Spleen (tissue), 11 donors: Measurements from ENCODE around the gene ICE2. TPM values are rescaled to one million over a fixed set of nuclear protein-coding genes. Genes with fewer than 3 reads are reported as not detected.

Source experiments
- DNase-seq: peaks from one replicate; pipeline ENCODE4 v3.0.0-alpha.2; 2020
- H3K27ac ChIP-seq, 8 donors: fragments of 200-600 bp; sonication (generic) in 7 of 8; 1 replicate in 4 of 8; 2 replicates in 4 of 8; pipeline versions ENCODE4 v1.5.0 to v1.8.0; 2016 to 2021; ENCODE audit warnings: inconsistent platforms in 4 of 8, mild to moderate bottlenecking in 4 of 8, moderate library complexity in 1 of 8
- H3K27me3 ChIP-seq, 7 donors: fragments of 200-600 bp; sonication (generic) in 6 of 7; replicated peaks in 1 of 7; 1 replicate in 4 of 7; 2 replicates in 3 of 7; pipeline versions ENCODE4 v1.5.0 to v1.8.0; 2016 to 2021; ENCODE audit warnings: inconsistent platforms in 3 of 7, mild to moderate bottlenecking in 1 of 7
- H3K36me3 ChIP-seq, 6 donors: fragments of 200-600 bp; sonication (generic) in 5 of 6; 1 replicate in 4 of 6; 2 replicates in 2 of 6; pipeline versions ENCODE4 v1.5.0 to v1.8.0; 2016 to 2021; ENCODE audit warnings: inconsistent platforms in 2 of 6
- H3K4me1 ChIP-seq, 6 donors: fragments of 200-600 bp; sonication (generic) in 5 of 6; 1 replicate in 3 of 6; 2 replicates in 3 of 6; pipeline versions ENCODE4 v1.5.0 to v1.8.0; 2016 to 2021; ENCODE audit warnings: inconsistent platforms in 3 of 6
- H3K4me3 ChIP-seq, 8 donors: fragments of 200-600 bp; sonication (generic) in 7 of 8; 1 replicate in 4 of 8; 2 replicates in 4 of 8; pipeline versions ENCODE4 v1.5.0 to v1.8.0; 2016 to 2021; ENCODE audit warnings: inconsistent platforms in 4 of 8, mild to moderate bottlenecking in 4 of 8, moderate library complexity in 2 of 8
- H3K9me3 ChIP-seq, 8 donors: fragments of 200-600 bp; sonication (generic) in 7 of 8; 1 replicate in 4 of 8; 2 replicates in 4 of 8; pipeline versions ENCODE4 v1.5.0 to v1.8.0; 2016 to 2021; ENCODE audit warnings: inconsistent platforms in 4 of 8
- CTCF ChIP-seq, 11 experiments: fragments of 200-600 bp in 7 of 11; fragments of 450-650 bp in 4 of 11; sonication (generic) in 4 of 11; IDR thresholded peaks in 8 of 11; conservative IDR thresholded peaks in 3 of 11; 1 replicate in 7 of 11; 2 replicates in 4 of 11; pipeline versions ENCODE4 v1.4.0 to v1.8.0; 2016 to 2021; ENCODE audit warnings: antibody characterized with exemption in 11 of 11, inconsistent platforms in 4 of 11, mild to moderate bottlenecking in 1 of 11
- POLR2A ChIP-seq, 3 donors: fragments of 450-650 bp; IDR thresholded peaks; one replicate each; pipeline ENCODE4 v1.5.1; 2017; ENCODE audit warnings: antibody characterized with exemption in 3 of 3, mild to moderate bottlenecking in 1 of 3
- POLR2AphosphoS5 ChIP-seq, 3 donors: sonication (generic); formaldehyde crosslinking; IDR thresholded peaks; one replicate each; pipeline ENCODE4 v1.5.1; 2017; ENCODE audit warnings: antibody characterized with exemption in 3 of 3
- WGBS, 5 donors: extraction: QIAGEN DNeasy Blood & Tissue Kit in 3 of 5; methylation state at CpG; one replicate each; pipeline versions ENCODE4 v1.1.5 to v1.1.7; 2013 to 2018; 5-methylcytosine and 5-hydroxymethylcytosine counted together
- intact Hi-C: fragments of 100-400 bp; cut with DNase I; formaldehyde crosslinking; loops from one replicate; pipeline ENCODE4 v1.15.0; 2023; ENCODE audit warnings: low total_unique reads
- polyA plus RNA-seq, 3 donors: library from polyadenylated mRNA; stranded (reverse); fragments of 200-250 nt; gene quantifications; one replicate each; pipeline ENCODE4 v1.2.1, GENCODE V29; 2013
- total RNA-seq, 7 donors: library from RNA; depleted of rRNA in 3 of 7; stranded (reverse); fragments of >200 nt in 3 of 7; fragmentation: NEBNext Ultra II Directional in 4 of 7; extraction: Animal tissue kit (Norgen Biotek cat#: 25700) in 4 of 7; gene quantifications; one replicate each; pipeline versions ENCODE4 v1.1.0 to v1.2.1, GENCODE V29; 2016 to 2021
- donor health status: healthy with polysubstance abuse.
- donor health status: DM: no; HTN: no; CAD: no; lungs with moderate emphysema.
- donor health status: DM: no; HTN: no; CAD: no.
- donor health status: Bipolar disorder and iron deficiency.
- donor health status: healthy.
- donor health status: DM: no; HTN: no; CAD: no.
- donor health status: DM: yes; HTN: yes; CAD: no.

Gene ICE2
- total and polyA plus RNA-seq, 10 donors, result 15.8 to 66.4 (median 46.9) TPM

- Histone ChIP-seq H3K4me3 (no peak overlapping the region), H3K36me3 (peaks cover 0 to 66% (median 23%) of the 10 kb centered on the region in 6 donors), H3K9me3 (no peaks in the 10 kb centered on the region), H3K27ac (no peak overlapping the region), H3K27me3 (no peaks in the 10 kb centered on the region), H3K4me1 (peaks cover 0 to 26% (median 3%) of the 10 kb centered on the region in 6 donors)
- DNase-seq, result no peak
- TF ChIP-seq POLR2A (IDR thresholded peaks at IDR 0.05) (no peak), POLR2AphosphoS5 (IDR thresholded peaks at IDR 0.05) (no peak), CTCF (IDR thresholded peaks at IDR 0.05 in 8 of 11, conservative IDR thresholded peaks at IDR 0.05 in 3 of 11) (no peak)
- intact Hi-C loops, result no loop called here
- WGBS, 5 donors, result 93 to 96% (median 95%) methylated on average over 12 of the region's 12 CpGs
Observed at GRCh38 chr15:60514261-60514881, 35.4 kb upstream of the ICE2 start.

DNA sequence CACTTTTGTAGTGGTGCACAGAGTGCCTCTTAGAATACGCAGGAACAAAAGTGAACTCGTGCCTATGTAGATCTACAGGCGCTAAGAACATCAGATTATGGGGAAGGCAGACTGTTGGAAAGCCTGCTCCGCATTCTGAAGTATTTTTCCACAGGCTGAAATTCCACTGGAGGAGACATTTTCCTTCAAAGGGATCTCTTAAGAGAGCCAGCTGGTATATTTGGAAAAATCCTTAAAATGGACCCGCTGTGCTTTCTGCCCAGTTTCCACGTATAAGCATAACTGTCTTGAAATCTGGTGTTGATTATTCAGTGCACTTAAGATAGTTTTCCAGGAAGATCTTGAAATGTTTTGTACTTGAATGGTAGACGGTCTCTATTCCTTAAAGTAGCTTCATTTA is 34.7 kb upstream of the ICE2 start:
- H3K27me3 ChIP-seq, result no peaks in the 10 kb centered on the region
- peaks cover 0 to 27% (median 4%) of the 10 kb centered on the region in 6 donors for H3K4me1 ChIP-seq
- no peak overlapping the region for H3K27ac ChIP-seq
- H3K36me3 ChIP-seq, result peaks cover 0 to 61% (median 23%) of the 10 kb centered on the region in 6 donors
- intact Hi-C loops, result no loop called here
- WGBS, 5 donors, result 95 to 98% (median 96%) methylated on average over 7 of the region's 7 CpGs
- no peak overlapping the region for H3K4me3 ChIP-seq
- H3K9me3 ChIP-seq, result no peaks in the 10 kb centered on the region
- no peak for DNase-seq
- TF ChIP-seq POLR2AphosphoS5 (IDR thresholded peaks at IDR 0.05) (no peak), POLR2A (IDR thresholded peaks at IDR 0.05) (no peak), CTCF (IDR thresholded peaks at IDR 0.05 in 8 of 11, conservative IDR thresholded peaks at IDR 0.05 in 3 of 11) (no peak)

DNA sequence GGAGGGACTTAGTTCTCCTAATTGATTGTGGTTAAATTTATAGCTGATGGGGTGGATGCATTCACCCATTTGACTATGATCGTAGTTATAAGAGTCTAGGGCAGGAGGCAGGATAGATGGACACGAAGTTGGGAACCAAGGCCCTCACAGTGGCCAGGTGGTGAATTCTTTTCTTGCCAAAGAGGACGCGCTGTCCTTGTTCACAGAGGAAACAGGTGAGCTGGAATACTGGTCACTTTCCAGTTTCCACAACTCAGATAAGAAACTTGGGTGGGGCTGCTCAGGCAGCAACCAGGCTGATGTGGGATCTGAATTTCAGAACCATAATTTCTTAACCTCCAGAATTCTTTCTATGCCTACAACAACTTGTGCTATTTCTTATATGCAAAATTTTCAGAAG is 34.0 kb upstream of the ICE2 start:
- H3K4me1 ChIP-seq, result peaks cover 0 to 35% (median 6%) of the 10 kb centered on the region in 6 donors
- peaks cover 0 to 55% (median 23%) of the 10 kb centered on the region in 6 donors for H3K36me3 ChIP-seq
- H3K9me3 ChIP-seq, result no peaks in the 10 kb centered on the region
- WGBS, 5 donors, result 80 to 92% (median 85%) methylated on average over 4 of the region's 4 CpGs
- H3K4me3 ChIP-seq, result no peak overlapping the region
- no peak for DNase-seq
- intact Hi-C loops, result no loop called here
- H3K27me3 ChIP-seq, result no peaks in the 10 kb centered on the region
- H3K27ac ChIP-seq, result no peak overlapping the region
- no peak for TF ChIP-seq POLR2A (IDR thresholded peaks at IDR 0.05)

GRCh38 chr15:60511351-60512031 is 32.5 kb upstream of the ICE2 start:
- intact Hi-C loops, result no loop called here
- H3K9me3 ChIP-seq, result no peaks in the 10 kb centered on the region
- no peak for DNase-seq
- H3K4me1 ChIP-seq, result peaks cover 0 to 43% (median 14%) of the 10 kb centered on the region in 6 donors
- H3K36me3 ChIP-seq, result peaks cover 0 to 55% (median 23%) of the 10 kb centered on the region in 6 donors
- TF ChIP-seq POLR2A (IDR thresholded peaks at IDR 0.05), result no peak
- peak in 1 of 3 donors; percentile 49 for TF ChIP-seq POLR2AphosphoS5 (IDR thresholded peaks at IDR 0.05)
- no peak for TF ChIP-seq CTCF (IDR thresholded peaks at IDR 0.05 in 8 of 11, conservative IDR thresholded peaks at IDR 0.05 in 3 of 11)
- no peak overlapping the region for H3K27ac ChIP-seq
- WGBS, 5 donors, result 77 to 89% (median 87%) methylated on average over 21 of the region's 21 CpGs
- no peak overlapping the region for H3K4me3 ChIP-seq
- H3K27me3 ChIP-seq, result no peaks in the 10 kb centered on the region
